Skeletal muscle cell (primary cell): ENCODE measurements around the gene EBF4.
"Not testable (repeated sequence)": the region's sequence is repeated elsewhere in the genome, so short reads cannot be mapped to it uniquely, and the experiment has no call there.

ENCODE experiments used
- DNase-seq: peaks from one replicate; pipeline ENCODE4 v3.0.0-alpha.2; 2010; ENCODE audit warnings: low read depth
- H3K4me3 ChIP-seq: 2 replicates; pipeline ENCODE4 v1.5.1; 2011; ENCODE audit warnings: low read depth, mild to moderate bottlenecking, control low read depth, low read length, moderate library complexity

The EBF4 gene

DNA sequence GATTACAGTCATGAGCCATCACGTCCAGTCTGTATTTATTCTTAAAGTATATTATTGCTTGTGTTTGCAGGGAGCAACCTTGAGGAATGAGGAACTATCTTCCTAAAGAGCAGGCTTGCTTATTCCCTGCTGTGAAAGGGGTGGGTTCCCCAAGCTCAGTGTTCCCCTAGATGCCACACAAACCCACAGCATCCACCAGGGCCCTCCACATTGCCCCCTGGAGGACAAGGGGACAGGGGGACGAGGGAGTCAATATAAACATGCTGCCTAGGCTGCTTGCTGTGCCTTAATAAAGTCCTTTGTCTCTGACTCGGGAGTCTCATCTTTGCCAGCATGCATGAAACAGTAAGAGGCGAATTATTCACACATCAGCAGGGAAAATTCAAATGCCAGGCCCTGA, 20.6 kb upstream of the EBF4 start:
- no peak overlapping the region for H3K4me3 ChIP-seq
- DNase-seq = no peak

DNA sequence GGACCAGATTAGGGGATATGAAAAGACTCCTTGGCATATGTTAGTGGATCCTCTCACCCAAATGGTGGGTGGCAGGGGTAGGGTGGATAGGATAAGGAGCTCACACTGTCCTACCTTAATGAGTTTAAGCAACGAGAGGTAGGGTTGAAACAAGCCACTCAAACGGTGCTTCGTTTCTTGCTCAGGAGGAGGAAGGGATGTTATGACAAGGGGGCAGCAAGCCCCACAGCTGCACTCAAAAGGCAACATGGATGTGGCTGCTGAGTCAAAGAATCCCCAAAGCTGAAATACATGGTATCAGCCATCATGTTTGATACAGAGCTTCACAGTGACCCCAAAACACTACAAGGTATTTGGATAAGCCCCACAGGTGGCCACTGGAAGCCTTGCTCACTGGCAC, 20.1 kb upstream of the EBF4 start:
- H3K4me3 ChIP-seq = no peak overlapping the region
- no peak for DNase-seq

GRCh38 chr20:2673453-2673852, 19.1 kb upstream of the EBF4 start:
- DNase-seq = no peak
- H3K4me3 ChIP-seq = no peak overlapping the region

GRCh38 chr20:2680046-2680445, 12.5 kb upstream of the EBF4 start:
- no peak for DNase-seq
- H3K4me3 ChIP-seq = no peak overlapping the region

DNA sequence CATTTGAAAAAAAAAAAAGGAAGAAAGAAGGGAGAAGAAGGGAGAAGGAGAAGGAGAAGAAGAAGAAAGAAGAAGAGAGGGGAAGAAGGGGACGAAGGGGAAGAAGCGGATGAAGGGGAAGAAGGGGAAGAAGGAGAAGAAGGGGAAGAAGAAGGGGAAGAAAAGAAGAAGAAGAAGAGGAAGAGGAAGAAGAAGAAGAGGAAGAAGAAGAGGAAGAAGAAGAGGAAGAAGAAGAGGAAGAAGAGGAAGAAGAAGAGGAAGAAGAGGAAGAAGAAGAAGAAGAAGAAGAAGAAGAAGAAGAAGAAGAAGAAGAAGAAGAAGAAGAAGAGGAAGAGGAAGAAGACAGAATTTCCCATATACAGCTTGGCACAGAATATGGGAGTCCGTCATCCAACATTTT, 10.5 kb upstream of the EBF4 start:
- not testable (repeated sequence) for DNase-seq, H3K4me3 ChIP-seq

DNA sequence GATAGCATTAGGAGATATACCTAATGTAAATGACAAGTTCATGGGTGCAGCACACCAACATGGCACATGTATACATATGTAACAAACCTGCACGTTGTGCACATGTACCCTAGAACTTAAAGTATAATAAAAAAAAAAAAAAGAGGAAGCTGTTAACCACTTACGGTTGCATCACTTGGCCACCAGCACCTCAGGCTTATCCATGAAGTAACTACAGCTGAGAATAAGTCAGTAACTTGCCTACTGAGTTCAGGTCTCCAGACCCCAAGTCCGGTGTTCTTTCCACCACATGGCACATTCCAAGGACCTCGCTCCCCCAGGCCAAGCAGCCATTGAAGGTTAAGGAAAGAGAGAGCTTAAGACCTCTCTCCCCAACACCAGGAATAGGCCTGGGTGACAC, 7.8 kb upstream of the EBF4 start:
- H3K4me3 ChIP-seq, DNase-seq: not testable (repeated sequence)

DNA sequence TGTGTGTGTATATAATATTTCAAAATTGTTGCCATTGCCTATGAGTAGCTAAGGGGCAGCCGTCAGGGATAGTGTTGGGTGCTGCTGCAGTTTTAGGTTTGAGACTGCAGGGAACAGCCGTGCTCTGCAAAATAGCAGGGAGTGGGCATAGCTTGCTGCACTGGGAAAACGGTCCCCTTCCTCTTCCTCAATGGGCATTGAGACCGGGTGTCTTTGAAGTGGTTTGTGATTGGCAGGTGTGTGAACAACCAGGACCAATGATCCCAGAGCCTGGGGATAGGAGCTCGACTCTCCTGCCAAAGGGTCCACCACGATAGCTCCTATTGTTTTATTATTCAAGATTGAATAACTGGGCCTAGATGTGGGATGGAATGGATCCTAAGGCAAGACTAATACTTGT, 5.1 kb upstream of the EBF4 start:
- H3K4me3 ChIP-seq = no peak overlapping the region
- no peak for DNase-seq

- no peak overlapping the region for H3K4me3 ChIP-seq
- peak; percentile 10 for DNase-seq
Measured at GRCh38 chr20:2688041-2688591, 4.5 kb upstream of the EBF4 start.

DNA sequence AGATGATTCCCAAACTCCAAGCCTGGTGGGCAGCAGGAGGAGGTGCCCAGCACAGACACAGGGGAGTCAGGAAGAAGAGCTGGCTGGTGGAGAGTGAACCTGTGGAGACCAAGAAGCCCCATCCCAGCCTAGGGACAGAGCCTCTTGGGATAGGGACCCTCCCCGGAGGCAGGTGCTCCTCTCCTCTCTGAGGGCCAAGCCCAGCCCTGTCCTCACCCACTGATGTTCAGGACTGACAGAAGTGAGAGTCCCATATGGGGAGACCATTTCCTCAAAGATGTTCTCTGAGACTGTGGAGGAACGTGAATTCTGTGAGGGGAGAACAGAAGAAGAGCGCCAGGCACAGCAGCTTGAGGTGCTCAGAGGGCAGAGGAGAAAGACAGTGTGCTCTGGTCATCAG, 2.4 kb upstream of the EBF4 start:
- DNase-seq = no peak
- no peak overlapping the region for H3K4me3 ChIP-seq

DNA sequence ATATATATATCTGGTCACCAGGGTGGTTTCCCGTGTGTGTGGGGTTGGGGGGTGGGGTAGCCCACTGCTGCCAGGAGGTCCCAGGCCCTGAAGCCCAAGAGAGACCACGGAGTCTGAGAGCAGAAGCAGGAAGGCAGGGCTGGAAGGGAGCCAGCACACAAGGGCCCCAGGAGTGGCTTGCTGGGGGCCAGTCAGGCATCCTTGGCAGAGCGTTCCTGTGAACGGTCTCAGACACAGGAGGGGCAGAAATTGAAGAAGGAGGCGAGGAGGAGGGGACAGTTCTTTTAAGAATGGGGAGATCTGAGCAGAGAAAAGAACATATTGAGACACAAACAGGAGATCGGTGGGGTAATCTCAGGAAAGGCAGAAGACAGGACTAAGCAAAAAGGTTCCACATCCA, 1.9 kb upstream of the EBF4 start:
- DNase-seq = no peak

DNA sequence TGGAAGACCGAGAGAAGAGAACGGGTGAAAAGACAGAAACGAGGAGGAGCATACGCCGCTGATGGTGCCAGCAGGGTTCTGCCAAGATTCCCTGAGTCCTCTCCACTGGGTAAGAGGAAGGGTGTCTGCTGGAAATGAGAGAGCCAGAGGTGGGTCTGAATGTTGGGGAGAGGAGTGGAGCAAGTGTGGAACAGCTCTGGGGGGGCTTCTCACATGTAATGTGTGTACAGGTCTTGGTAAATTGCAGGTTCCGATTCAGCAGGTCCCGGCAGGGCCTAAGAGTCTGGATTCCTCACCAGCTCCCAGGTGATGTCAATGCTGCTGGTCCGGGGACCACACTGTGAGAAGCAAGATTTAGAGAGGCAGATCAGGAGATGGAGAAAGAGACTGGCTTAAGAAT, 1.5 kb upstream of the EBF4 start:
- no peak for DNase-seq

More for the DNA sequence above, 1.9 kb upstream of the EBF4 start:
- H3K4me3 ChIP-seq = no peak overlapping the region

GRCh38 chr20:2691663-2692035, 931 bp upstream of the EBF4 start:
- H3K4me3 ChIP-seq = no peak overlapping the region
- no peak for DNase-seq

More for the DNA sequence above, 1.5 kb upstream of the EBF4 start:
- H3K4me3 ChIP-seq = no peak overlapping the region

GRCh38 chr20:2692886-2693285, 306 bp downstream of the EBF4 start:
- no peak overlapping the region for H3K4me3 ChIP-seq
- DNase-seq = no peak

DNA sequence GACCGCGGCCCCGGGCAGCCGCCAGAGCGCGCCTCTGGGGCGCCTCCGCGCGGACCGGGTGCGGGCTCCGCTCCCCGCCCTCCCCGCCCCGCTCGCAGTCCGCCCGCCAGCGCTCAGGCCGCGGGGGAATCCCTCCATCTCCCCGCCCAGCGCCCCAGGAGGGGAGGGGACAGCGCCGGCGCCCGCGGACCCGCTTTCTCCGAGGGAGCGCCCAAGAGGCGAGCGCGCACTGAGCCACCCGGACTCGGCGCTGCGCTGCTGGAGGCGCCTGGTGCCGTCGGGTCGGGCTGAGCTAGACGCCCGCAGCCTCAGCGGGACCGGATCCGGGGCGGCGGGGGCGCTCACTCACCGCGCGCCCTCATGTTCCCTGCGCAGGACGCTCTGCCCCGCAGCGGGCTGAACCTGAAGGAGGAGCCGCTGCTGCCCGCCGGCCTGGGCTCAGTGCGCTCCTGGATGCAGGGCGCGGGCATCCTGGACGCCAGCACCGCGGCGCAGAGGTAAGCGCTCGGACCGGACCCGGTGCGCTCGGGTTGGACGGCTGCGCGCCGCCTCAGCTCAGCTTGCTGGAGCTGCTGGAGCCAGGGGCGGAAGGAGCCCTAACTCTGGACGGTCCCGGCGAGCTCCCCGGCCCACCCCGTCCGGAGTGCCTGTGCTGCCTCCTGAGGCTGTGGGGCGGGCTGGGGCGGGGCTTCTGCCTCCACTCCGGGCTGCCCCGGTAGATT, 867 bp downstream of the EBF4 start:
- no peak for DNase-seq

GRCh38 chr20:2694008-2694471, 1.5 kb downstream of the EBF4 start:
- no peak overlapping the region for H3K4me3 ChIP-seq
- no peak for DNase-seq

More for the DNA sequence above, 867 bp downstream of the EBF4 start:
- peak overlapping the region; percentile 32 for H3K4me3 ChIP-seq

- no peak for DNase-seq
- H3K4me3 ChIP-seq = no peak overlapping the region
Measured at GRCh38 chr20:2694519-2694918, 1.9 kb downstream of the EBF4 start.

GRCh38 chr20:2695206-2695983, 2.8 kb downstream of the EBF4 start:
- no peak for DNase-seq
- H3K4me3 ChIP-seq = no peak overlapping the region

DNA sequence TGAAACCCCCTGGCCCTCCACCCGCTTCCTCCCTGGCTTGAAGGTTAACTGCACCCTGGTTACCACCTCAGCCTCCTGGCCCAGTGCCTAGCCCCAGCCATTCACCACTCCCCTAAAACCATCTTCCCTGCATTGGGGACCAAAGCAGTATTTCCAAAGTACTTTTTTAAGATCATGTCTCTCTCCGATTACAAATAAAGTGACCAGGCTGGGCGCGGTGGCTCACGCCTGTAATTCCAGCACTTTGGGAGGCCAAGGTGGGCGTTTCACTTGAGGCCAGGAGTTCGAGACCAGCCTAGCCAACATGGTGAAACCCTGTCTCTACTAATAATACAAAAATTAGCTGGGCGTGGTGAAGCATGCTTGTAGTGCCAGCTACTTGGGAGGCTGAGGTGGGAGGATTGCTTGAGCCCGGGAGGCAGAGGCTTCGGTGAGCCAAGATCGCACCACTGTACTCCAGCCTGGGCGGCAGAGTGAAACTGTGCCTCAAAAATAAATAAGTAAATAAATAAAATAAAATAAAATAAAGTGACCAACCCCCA, 3.5 kb downstream of the EBF4 start:
- not testable (repeated sequence) for DNase-seq, H3K4me3 ChIP-seq

DNA sequence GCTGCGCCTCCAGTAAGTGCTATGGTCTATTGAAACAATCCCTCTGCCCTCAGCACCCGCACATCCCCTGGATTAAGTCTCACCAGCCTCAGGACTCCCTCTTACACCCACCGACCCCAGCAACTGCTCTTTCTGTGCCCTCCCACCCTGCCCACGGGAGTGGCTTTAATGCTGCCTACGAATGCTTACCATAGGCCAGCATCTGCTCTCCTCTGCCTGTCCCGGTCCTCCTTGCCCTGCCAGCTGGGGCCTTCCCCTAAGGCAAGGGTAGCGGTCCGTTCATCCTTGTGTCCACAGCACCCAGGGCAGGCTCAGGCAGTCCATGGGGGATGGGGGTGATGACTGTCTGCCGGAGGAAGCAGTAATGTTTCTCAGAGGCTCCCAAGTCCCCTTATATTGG, 4.1 kb downstream of the EBF4 start:
- no peak overlapping the region for H3K4me3 ChIP-seq
- DNase-seq = no peak

DNA sequence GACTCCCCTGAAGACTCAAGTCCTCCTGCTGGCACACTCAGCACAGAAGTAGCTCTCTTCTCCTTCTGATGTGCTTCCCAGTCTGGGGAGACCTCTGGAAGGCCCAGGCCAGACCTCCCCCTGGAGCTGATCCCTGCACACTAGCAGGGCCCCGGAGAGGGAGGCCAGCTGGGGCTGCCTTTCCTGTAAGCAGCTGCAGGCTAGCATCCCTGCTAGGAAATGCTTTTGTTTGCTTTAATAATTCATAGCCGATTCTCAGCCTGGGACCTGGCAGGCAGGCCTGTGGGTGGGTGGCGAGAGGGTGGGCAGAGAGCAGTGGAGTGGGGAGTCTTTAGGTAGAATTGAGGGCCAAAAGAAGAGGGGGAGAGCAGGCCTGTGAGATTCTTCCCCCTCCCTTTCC, 5.2 kb downstream of the EBF4 start:
- H3K4me3 ChIP-seq = no peak overlapping the region
- DNase-seq = no peak
